ENCODE results near the gene WNT2B.

Gene WNT2B

DNA sequence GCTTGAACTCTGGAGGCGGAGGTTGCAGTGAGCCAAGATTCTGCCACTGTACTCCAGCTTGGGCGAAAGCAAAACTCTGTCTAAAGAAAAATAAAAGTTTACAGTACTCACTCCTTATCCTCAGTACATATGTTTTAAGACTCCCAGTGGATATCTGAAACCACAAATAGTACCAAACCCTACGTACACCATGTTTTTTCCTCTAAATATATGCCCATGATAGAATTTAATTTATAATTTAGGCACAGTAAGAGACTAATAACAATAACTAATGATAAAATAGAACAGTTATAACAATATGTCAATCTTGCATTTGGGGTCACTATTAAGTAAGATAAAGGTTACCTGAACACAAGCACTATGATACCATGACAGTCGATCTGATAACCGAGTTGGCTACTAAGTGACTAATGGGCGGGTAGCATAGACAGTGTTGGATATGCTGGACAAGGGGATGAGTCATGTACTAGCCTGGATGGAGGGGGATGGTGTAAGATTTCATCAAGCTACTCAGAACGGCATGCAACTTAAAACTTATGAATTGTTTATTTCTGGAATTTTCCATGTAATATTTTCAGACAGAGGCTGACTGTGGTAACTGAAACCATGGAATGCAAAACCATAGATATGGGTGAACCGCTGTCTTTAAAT is 66.5 kb downstream of the WNT2B start:
- Histone ChIP-seq H3K4me3 (ENCODE audit: low read length) (no peak overlapping the region), H3K27ac (ENCODE audit: low read depth, low read length) (no peak overlapping the region), H3K9ac (ENCODE audit: low read depth, low read length) (no peak overlapping the region), H3K36me3 (ENCODE audit: insufficient read depth, low read length) (peaks cover 48% of the 10 kb centered on the region), H3K9me3 (ENCODE audit: insufficient read depth, low read depth, low read length) (0 out of 2 replicates have a peak, but pooled peaks cover 4% of the 10 kb centered on the region), H3K27me3 (ENCODE audit: insufficient read depth, low read length) (no peaks in the 10 kb centered on the region), H3K4me1 (ENCODE audit: insufficient read depth, low read length) (no peaks in the 10 kb centered on the region)
- 98% methylated on average over 8 of the region's 8 CpGs for WGBS

- H3K9ac ChIP-seq (ENCODE audit: low read depth, low read length), result no peak overlapping the region
- peaks cover 53% of the 10 kb centered on the region for H3K36me3 ChIP-seq (ENCODE audit: insufficient read depth, low read length)
- 0 out of 2 replicates have a peak, but pooled peaks cover 4% of the 10 kb centered on the region for H3K9me3 ChIP-seq (ENCODE audit: insufficient read depth, low read depth, low read length)
- H3K4me1 ChIP-seq (ENCODE audit: insufficient read depth, low read length), result no peaks in the 10 kb centered on the region
- no peak overlapping the region for H3K4me3 ChIP-seq (ENCODE audit: low read length)
- H3K27ac ChIP-seq (ENCODE audit: low read depth, low read length), result no peak overlapping the region
- 93% methylated on average over 3 of the region's 3 CpGs for WGBS
- no peaks in the 10 kb centered on the region for H3K27me3 ChIP-seq (ENCODE audit: insufficient read depth, low read length)
These were observed 67.5 kb downstream of the WNT2B start for GRCh38 chr1:112576240-112576639.
